NCI-H128 (cell line): Measurements from ENCODE around the gene IGFBP6.

ENCODE experiments used
- DNase-seq: peaks from one replicate; lab custom pipeline; 2025; ENCODE audit not compliant: unreplicated experiment; lab: John Stamatoyannopoulos, UW

IGFBP6 gene

GRCh38 chr12:53097564-53098353 is at the start of gene IGFBP6:
Gene IGFBP6, plus strand, starts transcription at chr12:53097667. Its CDS starts 51 bp downstream, at chr12:53097718.
- DNase-seq = peak; percentile 33

- DNase-seq = no peak
These were observed 49.3 kb upstream of the IGFBP6 start for GRCh38 chr12:53048033-53048779.

- no peak for DNase-seq
These were observed 48.6 kb upstream of the IGFBP6 start for GRCh38 chr12:53048780-53049401.

- DNase-seq = no peak
These were observed 47.7 kb upstream of the IGFBP6 start, which contains the start of gene TNS2 for GRCh38 chr12:53049571-53050318. Gene TNS2, plus strand, starts transcription at chr12:53050065. Its CDS starts 121 bp downstream, at chr12:53050186.

GRCh38 chr12:53050426-53051057 is 46.9 kb upstream of the IGFBP6 start:
- DNase-seq = no peak

GRCh38 chr12:53051058-53051880 is 46.2 kb upstream of the IGFBP6 start:
- no peak for DNase-seq

GRCh38 chr12:53051881-53052412 is 45.5 kb upstream of the IGFBP6 start:
- DNase-seq = no peak

GRCh38 chr12:53052419-53053217 is 44.8 kb upstream of the IGFBP6 start:
- DNase-seq = no peak

- DNase-seq = peak; percentile 58
These were observed 44.0 kb upstream of the IGFBP6 start for GRCh38 chr12:53053218-53054111.

- peak; percentile 92 for DNase-seq
These were observed 43.2 kb upstream of the IGFBP6 start for GRCh38 chr12:53054112-53054878.

- DNase-seq = no peak
These were observed 41.8 kb upstream of the IGFBP6 start for GRCh38 chr12:53055471-53056266.

GRCh38 chr12:53056296-53056695 is 41.2 kb upstream of the IGFBP6 start:
- no peak for DNase-seq

- DNase-seq = no peak
These were observed 40.6 kb upstream of the IGFBP6 start for GRCh38 chr12:53056901-53057300.

GRCh38 chr12:53057816-53058500 is 39.5 kb upstream of the IGFBP6 start:
- DNase-seq = no peak

- DNase-seq = no peak
These were observed 38.6 kb upstream of the IGFBP6 start for GRCh38 chr12:53058674-53059433.
